IMR-90 (cell line): ENCODE results near the gene FAM151A. TPM values are rescaled to one million over a fixed set of nuclear protein-coding genes. Genes with fewer than 3 reads are reported as not detected.

Source experiments
- ATAC-seq: fragments of 200-7000 bp; cut with Tn5 transposase; 2 replicates; pipeline ENCODE4 v1.9.1; 2020; ENCODE audit warnings: low read depth, mild to moderate bottlenecking, moderate library complexity
- BruUV-seq: library from RNA; stranded (reverse); fragments of 400-500 nt; replicated peaks from 2 replicates; lab custom pipeline; 2021; lab: Mats Ljungman, UMichigan
- CTCF ChIA-PET: fragments of 300-600 bp; formaldehyde crosslinking; extraction: SDS; loops from one replicate; lab custom pipeline; 2021; ENCODE audit warnings: antibody characterized with exemption; lab: Yijun Ruan, JAX
- POLR2A ChIA-PET: fragments of 300-600 bp; sonication (Branson Sonifier 250); formaldehyde crosslinking; loops from one replicate; lab custom pipeline; 2022; ENCODE audit warnings: antibody characterized with exemption; ENCODE audit not compliant: unreplicated experiment; lab: Charles Lee
- DNase-seq: peaks from one replicate; pipeline ENCODE4 v3.0.0; 2013
- H2AFZ ChIP-seq: replicated peaks from 2 replicates; pipeline ENCODE3; 2013; ENCODE audit warnings: low read length, mild to moderate bottlenecking; ENCODE audit not compliant: poor library complexity
- H2AK5ac ChIP-seq: 2 replicates; pipeline ENCODE4 v1.6.1; 2013; ENCODE audit warnings: low read depth, low read length, inconsistent platforms
- H2AK9ac ChIP-seq: replicated peaks from 2 replicates; pipeline ENCODE3; 2013; ENCODE audit warnings: mild to moderate bottlenecking, low read depth, low read length, moderate library complexity; ENCODE audit not compliant: poor library complexity
- H2BK120ac ChIP-seq: 2 replicates; pipeline ENCODE4 v1.6.1; 2013; ENCODE audit warnings: low read depth, low read length, inconsistent platforms
- H2BK15ac ChIP-seq: 3 replicates; pipeline ENCODE4 v1.6.1; 2013; ENCODE audit warnings: low read depth, low read length, inconsistent platforms
- H2BK20ac ChIP-seq: 2 replicates; pipeline ENCODE4 v1.6.1; 2013; ENCODE audit warnings: low read depth, mild to moderate bottlenecking, inconsistent platforms, low read length, moderate library complexity
- H2BK5ac ChIP-seq: 2 replicates; pipeline ENCODE4 v1.6.1; 2013; ENCODE audit warnings: mild to moderate bottlenecking, low read depth, low read length, inconsistent platforms; ENCODE audit not compliant: poor library complexity, severe bottlenecking
- H3K14ac ChIP-seq: replicated peaks from 2 replicates; pipeline ENCODE4 v1.6.1; 2013; ENCODE audit warnings: low read depth, low read length, inconsistent platforms
- H3K18ac ChIP-seq: 2 replicates; pipeline ENCODE4 v1.6.1; 2013; ENCODE audit warnings: low read depth, low read length, control low read depth
- H3K23ac ChIP-seq: 2 replicates; pipeline ENCODE4 v1.6.1; 2013; ENCODE audit warnings: low read depth, low read length, inconsistent platforms
- H3K27ac ChIP-seq: 2 replicates; pipeline ENCODE4 v1.5.1; 2013; ENCODE audit warnings: mild to moderate bottlenecking, control low read depth, low read length; ENCODE audit not compliant: insufficient read depth
- H3K27me3 ChIP-seq: 2 replicates; pipeline ENCODE4 v1.6.1; 2013; ENCODE audit warnings: low read length; ENCODE audit not compliant: control insufficient read depth, insufficient read depth
- H3K36me3 ChIP-seq: 2 replicates; pipeline ENCODE4 v1.6.1; 2013; ENCODE audit warnings: low read length, mixed read lengths; ENCODE audit not compliant: control insufficient read depth, insufficient read depth
- H3K4ac ChIP-seq: 2 replicates; pipeline ENCODE4 v1.6.1; 2013; ENCODE audit warnings: low read depth, low read length, inconsistent platforms
- H3K4me1 ChIP-seq: 2 replicates; pipeline ENCODE4 v1.6.1; 2013; ENCODE audit warnings: low read length, mixed read lengths; ENCODE audit not compliant: control insufficient read depth, insufficient read depth
- H3K4me2 ChIP-seq: 2 replicates; pipeline ENCODE4 v1.6.1; 2013; ENCODE audit warnings: low read depth, mild to moderate bottlenecking, control low read depth, low read length, moderate library complexity
- H3K4me3 ChIP-seq: 2 replicates; pipeline ENCODE4 v1.5.1; 2013; ENCODE audit warnings: low read depth, mild to moderate bottlenecking, control low read depth, low read length, moderate library complexity; ENCODE audit not compliant: insufficient read depth
- H3K56ac ChIP-seq: 2 replicates; pipeline ENCODE4 v1.6.1; 2013; ENCODE audit warnings: low read length, inconsistent platforms; ENCODE audit not compliant: insufficient read depth; ENCODE audit errors: extremely low read depth
- H3K79me1 ChIP-seq, 2 experiments: 2 replicates each; pipeline ENCODE4 v1.6.1; 2013; ENCODE audit warnings: low read length in 2 of 2, inconsistent platforms in 1 of 2, low read depth in 1 of 2
- H3K9ac ChIP-seq: 2 replicates; pipeline ENCODE4 v1.6.1; 2013; ENCODE audit warnings: low read depth, low read length, control low read depth
- H3K9me1 ChIP-seq: 2 replicates; pipeline ENCODE4 v1.6.1; 2013; ENCODE audit warnings: low read length, inconsistent platforms; ENCODE audit not compliant: insufficient read depth
- H3K9me3 ChIP-seq: 2 replicates; pipeline ENCODE4 v1.6.1; 2013; ENCODE audit warnings: low read length; ENCODE audit not compliant: control insufficient read depth, insufficient read depth
- H4K20me1 ChIP-seq: 2 replicates; pipeline ENCODE4 v1.6.1; 2013; ENCODE audit warnings: low read length, inconsistent platforms; ENCODE audit not compliant: insufficient read depth
- H4K5ac ChIP-seq: 2 replicates; pipeline ENCODE4 v1.6.1; 2013; ENCODE audit warnings: mild to moderate bottlenecking, low read depth, low read length, control low read depth
- H4K8ac ChIP-seq, 2 experiments: 2 replicates each; pipeline ENCODE4 v1.6.1; 2013; ENCODE audit warnings: low read depth in 2 of 2, low read length in 2 of 2, control low read depth in 1 of 2, inconsistent platforms in 1 of 2
- H4K91ac ChIP-seq: 2 replicates; pipeline ENCODE4 v1.6.1; 2013; ENCODE audit warnings: low read depth, low read length, inconsistent platforms; ENCODE audit not compliant: insufficient read depth
- BHLHE40 ChIP-seq: fragments of 150-350 bp; IDR thresholded peaks from 2 replicates; pipeline ENCODE4 v1.6.1; 2016; ENCODE audit warnings: mild to moderate bottlenecking, low read depth, low read length
- CEBPB ChIP-seq: IDR thresholded peaks from 2 replicates; pipeline ENCODE4 v1.6.1; 2012; ENCODE audit warnings: low read depth, low read length, improper control_type of control experiment
- CHD1 ChIP-seq: IDR thresholded peaks from 2 replicates; pipeline ENCODE4 v1.6.1; 2012; ENCODE audit warnings: low read depth, low read length, improper control_type of control experiment
- CTCF ChIP-seq: conservative IDR thresholded peaks from 2 replicates; pipeline ENCODE4 v1.5.1; 2012; ENCODE audit warnings: mild to moderate bottlenecking, low read depth, low read length, improper control_type of control experiment
- ELK1 ChIP-seq: fragments of 150-350 bp; IDR thresholded peaks from 2 replicates; pipeline ENCODE4 v1.6.1; 2016; ENCODE audit warnings: low read depth, mild to moderate bottlenecking, low read length, moderate library complexity, borderline replicate concordance
- FOS ChIP-seq: fragments of 150-350 bp; IDR thresholded peaks from 2 replicates; pipeline ENCODE4 v1.6.1; 2016; ENCODE audit warnings: low read depth, low read length
- MAFK ChIP-seq: IDR thresholded peaks from 2 replicates; pipeline ENCODE4 v1.6.1; 2012; ENCODE audit warnings: low read depth, low read length, improper control_type of control experiment
- MAZ ChIP-seq: IDR thresholded peaks from 2 replicates; pipeline ENCODE4 v1.6.1; 2012; ENCODE audit warnings: low read depth, mild to moderate bottlenecking, low read length, improper control_type of control experiment, moderate library complexity, borderline replicate concordance
- MXI1 ChIP-seq: IDR thresholded peaks from 2 replicates; pipeline ENCODE4 v1.6.1; 2012; ENCODE audit warnings: low read depth, mild to moderate bottlenecking, low read length, moderate library complexity, borderline replicate concordance
- NFE2L2 ChIP-seq: fragments of 150-350 bp; IDR thresholded peaks from 2 replicates; pipeline ENCODE4 v1.6.1; 2016; ENCODE audit warnings: low read depth, mild to moderate bottlenecking, low read length
- POLR2A ChIP-seq: IDR thresholded peaks from 2 replicates; pipeline ENCODE4 v1.6.1; 2012; ENCODE audit warnings: mild to moderate bottlenecking, low read depth, low read length
- RAD21 ChIP-seq: IDR thresholded peaks from 2 replicates; pipeline ENCODE4 v1.6.1; 2012; ENCODE audit warnings: low read length, improper control_type of control experiment
- RCOR1 ChIP-seq: IDR thresholded peaks from 2 replicates; pipeline ENCODE4 v1.6.1; 2012; ENCODE audit warnings: mild to moderate bottlenecking, low read length, improper control_type of control experiment; ENCODE audit not compliant: insufficient replicate concordance
- RFX5 ChIP-seq: IDR thresholded peaks from 2 replicates; pipeline ENCODE4 v1.8.0; 2012; ENCODE audit warnings: low read depth, mild to moderate bottlenecking, low read length, moderate library complexity
- SMC3 ChIP-seq: fragments of 150-350 bp; IDR thresholded peaks from 2 replicates; pipeline ENCODE4 v1.6.1; 2016; ENCODE audit warnings: low read depth, mild to moderate bottlenecking, antibody characterized with exemption, low read length, moderate library complexity
- USF2 ChIP-seq: fragments of 150-350 bp; IDR thresholded peaks from 2 replicates; pipeline ENCODE4 v1.6.1; 2017; ENCODE audit warnings: mild to moderate bottlenecking, antibody characterized with exemption, low read length, low read depth
- WGBS, 2 experiments: methylation state at CpG; one replicate each; pipeline versions ENCODE4 v1.1.5 to v1.1.7; 2013; ENCODE audit warnings: missing lambda C conversion rate in 2 of 2; ENCODE audit not compliant: insufficient read length in 1 of 2; ENCODE audit errors: extremely low coverage in 2 of 2; 5-methylcytosine and 5-hydroxymethylcytosine counted together
- dilution Hi-C: fragments of 300-500 bp; cut with HindIII; formaldehyde crosslinking; loops from one replicate; pipeline ENCODE4 v1.14.3; 2018; ENCODE audit warnings: low sequenced_read_pairs; ENCODE audit not compliant: unreplicated experiment
- in situ Hi-C: fragments of 300-500 bp; cut with MboI; formaldehyde crosslinking; loops from 3 replicates; pipeline ENCODE4 v1.14.3; 2019; ENCODE audit warnings: low sequenced_read_pairs, inconsistent platforms, mixed read lengths
- intact Hi-C: fragments of 100-400 bp; cut with micrococcal nuclease; formaldehyde crosslinking; loops from 2 replicates; pipeline ENCODE4 v1.10.0; 2022
- polyA plus RNA-seq, 3 experiments: library from polyadenylated mRNA; depleted of rRNA; stranded (reverse); fragments of >200 nt; gene quantifications; 2 replicates each; pipeline ENCODE4 v1.2.3, GENCODE V29; 2012; ENCODE audit warnings: low replicate concordance in 1 of 3
- total RNA-seq: library from RNA; depleted of rRNA; stranded (reverse); fragments of >200 nt; gene quantifications from 2 replicates; pipeline ENCODE4 v1.2.3, GENCODE V29; 2012

The FAM151A gene
- total and polyA plus RNA-seq, 2 of the 4 experiments (the other 2 are of a cell fraction), result not detected

GRCh38 chr1:54572542-54572850 is 50.8 kb downstream of the FAM151A start:
- no peak overlapping the region for H4K5ac ChIP-seq
- H2AK9ac ChIP-seq, result no peak overlapping the region
- H3K9ac ChIP-seq, result no peak overlapping the region
- no peak overlapping the region for H2AFZ ChIP-seq
- H3K23ac ChIP-seq, result no peak overlapping the region
- H3K4me1 ChIP-seq, result peaks cover 3% of the 10 kb centered on the region; the same call in 1 of the 2 replicates
- H2BK20ac ChIP-seq, result no peak overlapping the region
- H3K4me2 ChIP-seq, result no peak overlapping the region
- TF ChIP-seq BHLHE40 (no peak), ELK1 (no peak), POLR2A (no peak), FOS (no peak), SMC3 (no peak), RAD21 (no peak), CTCF (no peak), USF2 (no peak), CEBPB (no peak), NFE2L2 (no peak), RFX5 (no peak), CHD1 (no peak), MXI1 (no peak), MAZ (no peak), RCOR1 (no peak), MAFK (no peak)
- no peaks in the 10 kb centered on the region for H4K20me1 ChIP-seq
- H3K9me1 ChIP-seq, result no peaks in the 10 kb centered on the region; the same call in 1 of the 2 replicates
- H2BK5ac ChIP-seq, result no peak overlapping the region
- no peak overlapping the region for H3K56ac ChIP-seq
- no peak overlapping the region for H4K8ac ChIP-seq
- ChIA-PET CTCF (no interaction called here), POLR2A (interaction anchor here (0.5 kb wide), 1 partner anchor 613 kb away, joined by 4 read pairs; no protein-coding TSS in a partner anchor)
- no peaks in the 10 kb centered on the region for H3K36me3 ChIP-seq
- H3K27me3 ChIP-seq, result no peaks in the 10 kb centered on the region
- no CpG with 5 or more reads among the region's 3 CpGs for WGBS, 2 experiments
- H3K14ac ChIP-seq, result no peak overlapping the region
- DNase-seq (no peak), ATAC-seq (no peak)
- H3K79me1 ChIP-seq, result no peaks in the 10 kb centered on the region
- no peak overlapping the region for H3K27ac ChIP-seq
- H2BK15ac ChIP-seq, result no peak overlapping the region
- dilution Hi-C loops, result no loop called here
- in situ Hi-C loops, result no loop called here
- no peak overlapping the region for H2BK120ac ChIP-seq
- no TSS peak for BruUV-seq
- intact Hi-C loops, result no loop called here
- no peak overlapping the region for H3K4me3 ChIP-seq
- H3K4ac ChIP-seq, result no peak overlapping the region
- no peak overlapping the region for H3K18ac ChIP-seq
- no peak overlapping the region for H4K91ac ChIP-seq
- no peak overlapping the region for H2AK5ac ChIP-seq
- no peaks in the 10 kb centered on the region for H3K9me3 ChIP-seq
